RCC 7860 (cell line): ENCODE data around the gene CKAP5.
A peak's percentile ranks its signal among the peaks of the same experiment; 100 is the strongest.
"Not testable (repeated sequence)": the region's sequence is repeated elsewhere in the genome, so short reads cannot be mapped to it uniquely, and the experiment has no call there.

Experiments used
- DNase-seq: peaks from one replicate; pipeline ENCODE4 v3.0.0-alpha.2; 2015; ENCODE audit warnings: low spot score
- FAIRE-seq: peaks from 2 replicates; lab custom pipeline; 2012; peaks lifted over from hg19 to GRCh38; lab: Jason Lieb, UNC

The CKAP5 gene

DNA sequence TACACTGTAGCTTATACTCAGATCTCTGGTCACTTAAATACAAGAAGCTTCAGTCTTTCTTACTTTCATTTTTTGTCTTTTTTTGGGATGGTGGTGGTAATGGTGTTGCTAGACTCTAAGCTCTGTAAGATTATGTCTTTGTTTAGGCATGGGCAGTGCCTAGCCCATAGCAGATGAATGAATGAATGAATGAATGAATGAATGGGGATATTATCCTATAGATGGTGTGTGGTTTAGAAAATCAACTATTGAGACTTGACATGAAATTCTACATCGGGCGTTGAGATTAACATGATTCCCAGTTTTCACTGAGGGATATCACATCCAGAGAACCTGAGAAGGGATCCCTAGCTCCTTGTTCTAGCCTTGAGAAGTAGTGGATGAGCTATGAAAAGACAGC is 9.8 kb upstream of the CKAP5 start:
- FAIRE-seq: no peak
- DNase-seq: no peak

DNA sequence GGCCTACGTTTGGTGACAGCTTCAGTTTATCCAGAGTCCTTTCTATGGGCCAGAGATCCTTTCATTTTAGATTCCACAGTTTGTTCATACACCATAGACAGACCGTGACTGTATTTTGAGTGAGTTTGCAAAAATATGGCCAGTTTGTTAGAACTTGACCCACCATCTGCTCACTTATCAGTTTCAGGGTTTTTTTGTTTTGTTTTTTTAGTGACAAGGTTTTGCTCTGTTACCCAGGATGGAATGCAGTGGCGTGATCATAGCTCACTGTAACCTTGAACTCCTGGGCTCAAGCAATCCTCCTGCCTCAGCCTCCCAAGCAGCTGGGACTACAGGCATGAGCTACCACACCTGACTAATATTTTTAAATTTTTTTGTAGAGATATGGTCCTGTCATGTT is 9.1 kb upstream of the CKAP5 start:
- DNase-seq (no peak), FAIRE-seq (no peak)

DNA sequence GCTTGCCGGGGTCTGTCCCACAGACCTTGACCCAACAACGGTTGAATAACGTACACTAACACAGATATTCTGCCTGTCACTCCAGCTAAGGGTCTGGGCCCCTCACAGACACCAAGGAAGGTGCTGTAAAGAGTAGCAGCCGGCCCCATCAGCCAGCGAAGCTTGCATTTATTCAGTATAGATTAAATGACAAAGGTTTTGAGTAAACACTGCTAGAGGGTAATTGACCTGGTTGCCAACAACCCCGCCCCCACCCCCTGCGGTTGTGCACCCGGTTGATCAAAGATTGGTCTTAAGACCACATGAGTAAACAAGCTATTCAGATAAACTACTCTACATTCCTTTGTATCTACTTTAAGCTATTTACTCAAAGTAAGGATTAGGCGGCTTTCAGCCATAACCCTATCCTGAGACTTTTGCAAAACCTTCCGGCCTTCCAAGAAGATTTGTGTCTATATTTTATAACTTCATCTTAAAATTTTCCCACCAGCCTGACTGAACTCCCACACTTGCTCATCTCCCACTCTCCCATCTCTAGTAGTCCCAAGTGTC is 4.8 kb upstream of the CKAP5 start:
- no peak for DNase-seq
- FAIRE-seq: no peak

GRCh38 chr11:46849631-46850030 is 3.6 kb upstream of the CKAP5 start:
- DNase-seq: no peak
- no peak for FAIRE-seq

DNA sequence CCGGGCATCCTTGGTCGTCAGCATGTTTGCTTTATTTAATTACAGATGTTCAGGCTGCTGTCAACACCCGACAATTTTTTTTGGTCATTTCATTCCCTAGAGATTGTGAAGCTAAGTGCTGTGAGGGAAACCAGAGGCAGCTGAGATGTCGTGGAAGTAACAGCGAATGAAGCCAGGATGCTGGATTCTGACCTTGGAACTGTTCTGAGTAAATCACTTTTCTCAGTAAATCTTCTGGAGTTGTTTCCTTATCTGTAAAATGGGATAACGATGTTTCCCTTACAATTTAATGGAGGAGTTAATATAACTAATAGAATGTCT is 390 bp upstream of the CKAP5 start:
- FAIRE-seq (no peak), DNase-seq (no peak)

GRCh38 chr11:46845440-46845739 is 690 bp downstream of the CKAP5 start:
- FAIRE-seq (no peak), DNase-seq (no peak)

GRCh38 chr11:46840116-46840515 is 6.0 kb downstream of the CKAP5 start:
- DNase-seq (no peak), FAIRE-seq (no peak)

- FAIRE-seq (no peak), DNase-seq (no peak)
Measured at GRCh38 chr11:46838501-46838900, 7.6 kb downstream of the CKAP5 start.

DNA sequence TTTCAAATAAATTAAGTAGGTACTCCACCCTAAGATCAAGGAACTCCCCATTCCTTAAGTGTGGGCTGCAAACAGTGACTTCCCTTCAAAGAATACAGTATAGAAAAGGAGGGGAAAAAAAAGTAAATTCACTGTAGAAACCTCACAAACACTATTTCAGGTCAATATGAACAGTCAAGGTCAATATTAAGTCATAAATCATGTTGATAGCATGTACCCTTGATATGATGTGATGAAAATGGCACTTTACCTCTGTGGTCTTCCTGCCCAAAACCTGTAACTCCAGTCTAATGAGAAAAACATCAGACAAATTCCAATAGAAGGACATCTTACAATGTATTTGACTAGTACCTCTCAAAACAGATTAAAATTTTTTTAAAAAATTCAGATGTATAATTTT is 8.2 kb downstream of the CKAP5 start:
- FAIRE-seq (no peak), DNase-seq (no peak)

DNA sequence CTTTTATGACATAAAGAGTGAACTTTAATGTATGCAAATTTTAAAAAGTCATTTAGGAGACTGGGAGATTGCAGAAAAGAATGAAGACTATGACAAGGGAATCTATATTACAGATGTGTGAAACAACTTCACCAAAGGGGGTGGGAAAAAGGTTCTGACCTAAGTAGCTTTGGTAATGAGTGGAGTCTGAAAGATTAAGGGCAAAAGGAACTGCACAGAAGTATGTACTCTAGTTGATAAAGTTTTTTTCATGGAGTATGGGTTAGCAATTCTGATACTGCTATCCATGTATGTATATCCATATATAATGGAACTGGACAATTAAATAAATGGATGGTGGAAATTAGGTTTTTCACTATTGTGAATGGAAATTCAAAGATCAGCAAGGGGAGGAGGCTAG is 9.2 kb downstream of the CKAP5 start:
- FAIRE-seq: no peak

GRCh38 chr11:46836431-46836830 is 9.6 kb downstream of the CKAP5 start:
- DNase-seq (no peak), FAIRE-seq (no peak)

More for the DNA sequence above, 9.2 kb downstream of the CKAP5 start:
- no peak for DNase-seq

GRCh38 chr11:46835897-46836296 is 10.2 kb downstream of the CKAP5 start:
- FAIRE-seq: no peak
- no peak for DNase-seq

- FAIRE-seq: no peak
Measured at GRCh38 chr11:46834821-46835220, 11.3 kb downstream of the CKAP5 start.

DNA sequence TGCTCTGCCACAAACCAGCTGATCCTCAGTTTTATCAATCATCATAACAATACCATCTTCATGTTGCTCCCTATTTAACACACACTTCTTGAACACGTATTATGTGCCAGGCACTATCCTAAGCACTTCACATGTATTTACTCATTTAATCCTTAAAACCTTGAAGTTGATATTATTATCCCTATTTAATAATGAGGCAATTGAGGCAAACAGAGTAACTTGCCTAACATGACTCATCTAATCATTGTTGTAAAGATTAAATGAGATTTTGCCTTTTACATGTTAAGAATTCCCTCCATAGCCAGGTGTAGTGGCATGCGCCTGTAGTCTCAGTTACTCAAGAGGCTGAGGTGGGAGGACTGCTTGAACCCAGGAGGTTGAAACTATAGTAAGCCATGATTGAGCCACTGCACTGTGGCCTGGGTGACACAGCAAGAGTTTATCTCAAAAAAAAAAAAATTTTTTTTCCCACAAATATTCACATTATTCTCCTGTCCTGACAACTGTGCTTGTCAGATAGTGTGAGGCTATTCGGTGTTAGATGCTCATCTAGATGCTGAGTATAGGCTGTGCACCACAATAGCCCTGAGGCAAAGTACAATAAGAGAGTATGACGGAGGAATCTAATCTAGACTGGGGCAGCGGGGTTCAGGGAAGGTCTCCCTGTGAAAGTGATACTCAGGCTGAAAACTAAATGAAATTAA is 13.4 kb downstream of the CKAP5 start:
- FAIRE-seq (no peak), DNase-seq (no peak)

More at GRCh38 chr11:46834821-46835220, 11.3 kb downstream of the CKAP5 start:
- DNase-seq: no peak

- DNase-seq: no peak
- FAIRE-seq: no peak
Measured at GRCh38 chr11:46827995-46828394, 18.1 kb downstream of the CKAP5 start.

- peak; percentile 37 for DNase-seq
- no peak for FAIRE-seq
Measured at GRCh38 chr11:46826310-46827044, 19.6 kb downstream of the CKAP5 start.

- peak; percentile 37 for DNase-seq
- FAIRE-seq: no peak
Measured at GRCh38 chr11:46808799-46809431, 37.2 kb downstream of the CKAP5 start.

DNA sequence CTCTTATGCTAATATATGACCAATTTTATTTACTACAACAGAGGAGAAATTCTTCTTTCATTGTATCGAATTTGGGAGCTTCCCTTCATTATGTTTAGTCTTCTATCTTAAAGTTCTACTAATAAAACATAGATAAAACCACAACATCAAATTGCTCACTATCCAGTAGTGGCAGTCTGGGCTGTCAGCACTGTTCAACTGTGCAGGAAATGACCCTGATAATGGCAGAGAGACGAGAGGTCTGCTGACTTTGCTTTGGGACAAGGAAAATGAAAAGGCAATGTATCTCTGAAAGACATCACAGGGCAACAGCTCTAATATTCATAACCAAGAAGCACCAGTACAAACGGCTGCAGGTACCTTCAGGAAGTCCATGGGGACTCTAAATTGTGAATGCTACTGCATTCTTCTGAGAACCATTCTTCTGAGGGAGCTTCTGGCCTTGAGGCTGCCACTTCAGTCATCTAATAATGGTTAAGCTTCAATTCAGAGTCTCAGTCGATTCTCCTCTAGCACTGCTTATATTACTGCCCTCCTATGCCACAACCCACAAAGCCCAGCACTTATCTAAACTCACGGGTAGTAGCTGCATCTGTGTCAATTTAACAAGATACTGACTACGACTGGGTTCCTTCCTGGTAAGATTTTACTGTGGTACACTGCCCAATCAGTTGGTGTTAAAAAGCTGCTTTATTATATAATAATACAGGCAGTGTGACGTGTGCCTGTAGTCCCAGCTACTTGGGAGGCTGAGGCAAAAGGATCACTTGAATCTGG is 44.2 kb downstream of the CKAP5 start:
- FAIRE-seq: no peak
- DNase-seq: no peak

DNA sequence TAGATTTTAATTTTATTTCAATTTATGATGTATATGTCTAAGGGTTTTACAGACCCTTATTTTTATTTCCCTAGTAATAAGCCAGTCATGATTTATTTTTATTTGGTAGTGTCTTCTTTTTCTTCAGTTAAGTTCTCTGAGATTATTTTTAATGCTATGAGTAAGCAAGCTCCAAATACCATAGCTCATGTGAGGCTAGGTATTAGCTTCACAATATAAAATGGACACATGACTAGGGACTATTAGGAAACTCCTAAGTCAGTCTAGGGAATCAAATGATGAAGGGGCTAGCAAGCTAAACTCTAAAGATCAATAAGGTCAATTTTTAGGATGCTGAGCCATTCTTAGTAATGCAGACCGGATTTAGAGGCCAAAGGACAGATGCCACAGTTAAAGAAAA is 45.9 kb downstream of the CKAP5 start:
- DNase-seq: no peak
- no peak for FAIRE-seq

GRCh38 chr11:46799725-46800124 is 46.4 kb downstream of the CKAP5 start:
- DNase-seq, FAIRE-seq: not testable (repeated sequence)

- FAIRE-seq (no peak), DNase-seq (no peak)
Measured at GRCh38 chr11:46778416-46778815, 67.7 kb downstream of the CKAP5 start.
